GF-D8 (cell line): Measurements from ENCODE around the gene ZNF25.
"Not testable (repeated sequence)": the region's sequence is repeated elsewhere in the genome, so short reads cannot be mapped to it uniquely, and the experiment has no call there.

Experiments
- DNase-seq: peaks from one replicate; lab custom pipeline; 2025; lab: John Stamatoyannopoulos, UW

ZNF25 gene

GRCh38 chr10:37976091-37976879 is at the start of gene ZNF25:
Gene ZNF25 (minus strand): TSS chr10:37976647. CDS start chr10:37971722, 4,925 bp downstream.
- DNase-seq = peak; percentile 97

GRCh38 chr10:38025283-38025682 is 48.8 kb upstream of the ZNF25 start:
- DNase-seq = peak; percentile 10

DNA sequence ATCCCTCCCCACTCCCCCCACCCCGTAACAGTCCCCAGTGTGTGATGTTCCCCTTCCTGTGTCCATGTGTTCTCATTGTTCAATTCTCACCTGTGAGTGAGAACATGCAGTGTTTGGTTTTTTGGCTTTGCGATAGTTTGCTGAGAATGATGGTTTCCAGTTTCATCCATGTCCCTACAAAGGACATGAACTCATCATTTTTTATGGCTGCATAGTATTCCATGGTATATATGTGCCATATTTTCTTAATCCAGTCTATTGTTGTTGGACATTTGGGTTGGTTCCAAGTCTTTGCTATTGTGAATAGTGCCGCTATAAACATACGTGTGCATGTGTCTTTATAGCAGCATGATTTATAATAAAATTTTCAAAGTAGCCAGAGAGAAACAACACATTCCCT is 42.7 kb upstream of the ZNF25 start:
- not testable (repeated sequence) for DNase-seq

- DNase-seq = no peak
Measured at GRCh38 chr10:38016354-38016753, 39.9 kb upstream of the ZNF25 start.

DNA sequence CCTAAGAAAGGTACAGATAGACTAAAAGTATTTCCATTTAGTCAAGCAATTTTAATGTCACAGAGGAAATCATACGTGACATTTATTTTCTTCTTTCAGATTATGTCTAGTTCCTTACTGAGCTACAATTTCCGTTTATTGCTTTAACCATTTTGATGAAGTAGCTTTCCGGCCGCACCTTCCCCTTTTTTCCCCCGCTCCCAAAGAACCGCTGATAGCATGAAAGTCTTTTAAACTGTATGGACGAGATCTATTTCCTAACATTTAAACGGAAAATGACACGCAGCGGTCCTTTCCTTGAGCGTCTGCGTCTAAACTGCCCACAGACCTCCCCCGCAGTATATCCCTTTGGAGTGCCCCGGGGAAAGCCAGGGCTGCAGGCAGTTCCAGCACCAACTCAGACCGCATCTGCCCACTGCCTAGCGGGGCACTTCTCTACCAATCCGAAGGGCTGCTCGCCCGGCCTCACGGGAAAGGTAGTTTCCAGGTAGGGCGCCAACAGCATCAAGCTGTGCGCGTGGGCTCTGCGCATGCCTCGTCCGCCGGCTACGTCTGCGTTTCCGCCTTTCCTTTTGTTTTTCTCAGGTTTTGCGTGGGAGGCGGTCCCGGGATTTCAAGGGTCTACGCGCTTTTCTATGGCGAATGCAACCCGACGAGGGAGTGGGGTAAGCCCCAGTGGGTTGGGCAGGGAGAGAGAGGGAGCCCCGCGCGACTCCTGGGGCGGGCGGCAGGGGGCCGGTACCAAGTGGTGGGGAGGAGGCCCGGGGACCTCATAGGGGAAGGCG is 33.9 kb upstream of the ZNF25 start, which contains the start of gene ZNF33A:
Gene ZNF33A (plus strand): TSS at position 557 of the 785 bp plus-strand sequence. CDS start 1,667 bp downstream, outside the sequence.
- DNase-seq = peak; percentile 91

DNA sequence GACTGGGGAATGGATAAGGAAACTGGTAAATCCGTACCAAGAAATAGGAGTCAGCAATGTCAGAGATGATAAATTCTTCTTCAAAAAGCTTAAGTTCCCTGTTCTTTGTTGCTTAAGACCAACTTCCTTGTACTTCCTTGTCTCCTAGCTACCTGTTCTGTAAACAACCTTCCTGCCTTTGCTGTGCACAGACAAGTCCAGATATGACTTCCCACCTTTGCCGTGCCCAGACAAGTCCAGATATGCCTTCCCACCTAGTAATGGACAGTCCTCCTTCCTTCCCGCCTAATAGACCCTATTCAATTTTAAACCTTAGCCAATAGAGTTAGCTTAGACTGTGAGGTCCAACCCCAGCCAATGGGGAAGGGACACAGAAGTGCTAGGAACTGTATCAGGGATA is 31.5 kb upstream of the ZNF25 start:
- DNase-seq = peak; percentile 31

- no peak for DNase-seq
Measured at GRCh38 chr10:38007551-38007950, 31.1 kb upstream of the ZNF25 start.

DNA sequence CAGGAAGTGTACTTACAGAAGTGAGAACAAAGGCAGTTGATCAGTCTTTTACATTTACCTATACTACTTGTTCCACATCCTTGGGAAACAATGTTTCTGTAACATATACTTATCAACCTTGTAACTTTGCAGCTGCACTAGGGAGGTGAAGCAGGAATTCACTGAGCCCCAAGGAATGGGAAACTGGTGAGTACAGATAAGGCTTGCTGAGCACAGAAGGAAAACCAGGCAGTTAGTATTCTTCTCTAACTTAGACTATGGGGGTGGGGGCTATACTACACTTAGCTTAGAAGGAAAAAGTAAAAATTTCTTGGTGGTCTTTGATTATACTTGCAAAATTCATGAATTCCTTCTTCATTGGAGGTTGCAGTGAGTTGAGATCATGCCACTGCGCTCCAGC is 27.1 kb upstream of the ZNF25 start:
- DNase-seq = no peak

DNA sequence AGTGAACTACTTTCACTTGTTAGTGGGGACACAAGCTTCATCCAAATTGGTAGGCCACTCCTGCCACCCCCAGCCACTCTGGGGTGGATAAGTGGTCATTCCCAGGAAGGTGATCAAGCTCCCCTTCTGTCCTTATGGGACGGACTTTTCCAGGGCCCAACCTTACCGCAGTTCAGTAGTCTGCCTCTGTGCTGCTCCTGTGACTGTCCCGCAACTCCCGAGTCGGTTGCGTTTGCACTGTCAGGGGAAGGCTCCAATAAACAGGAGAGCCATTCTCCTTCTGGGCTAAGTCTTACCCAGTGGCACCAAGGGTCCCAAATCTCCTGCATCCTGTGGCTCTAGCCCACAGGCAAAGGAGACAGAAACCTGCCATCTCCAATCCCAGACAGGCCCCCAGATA is 26.6 kb upstream of the ZNF25 start:
- DNase-seq = no peak

GRCh38 chr10:38000474-38000873 is 24.0 kb upstream of the ZNF25 start:
- not testable (repeated sequence) for DNase-seq

- DNase-seq = not testable (repeated sequence)
Measured at GRCh38 chr10:37998920-37999319, 22.5 kb upstream of the ZNF25 start.

DNA sequence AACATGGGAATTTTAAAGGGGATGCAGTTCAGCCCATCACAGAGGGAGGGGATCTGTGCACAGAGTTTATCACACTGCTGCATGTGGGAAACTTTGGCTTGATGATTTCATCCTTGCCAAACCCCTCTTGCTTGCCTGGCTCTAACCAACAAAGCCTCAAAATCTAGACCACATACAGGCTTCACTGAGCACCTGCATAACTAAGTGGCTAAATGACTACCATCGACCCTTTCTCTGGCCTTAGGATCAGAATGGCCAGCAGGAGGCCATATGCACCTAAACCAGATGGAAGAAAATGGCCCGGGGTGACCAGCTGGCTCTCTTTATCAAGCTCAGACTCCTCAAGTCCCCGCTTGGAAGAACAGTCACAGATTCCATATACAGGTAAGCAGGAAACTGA is 15.6 kb upstream of the ZNF25 start:
- DNase-seq = no peak

- DNase-seq = no peak
Measured at GRCh38 chr10:37991655-37992054, 15.2 kb upstream of the ZNF25 start.

- no peak for DNase-seq
Measured at GRCh38 chr10:37976880-37977203, 395 bp upstream of the ZNF25 start.

- no peak for DNase-seq
Measured at GRCh38 chr10:37975401-37975991, 951 bp downstream of the ZNF25 start.

GRCh38 chr10:37972396-37972795 is 4.1 kb downstream of the ZNF25 start:
- DNase-seq = no peak

DNA sequence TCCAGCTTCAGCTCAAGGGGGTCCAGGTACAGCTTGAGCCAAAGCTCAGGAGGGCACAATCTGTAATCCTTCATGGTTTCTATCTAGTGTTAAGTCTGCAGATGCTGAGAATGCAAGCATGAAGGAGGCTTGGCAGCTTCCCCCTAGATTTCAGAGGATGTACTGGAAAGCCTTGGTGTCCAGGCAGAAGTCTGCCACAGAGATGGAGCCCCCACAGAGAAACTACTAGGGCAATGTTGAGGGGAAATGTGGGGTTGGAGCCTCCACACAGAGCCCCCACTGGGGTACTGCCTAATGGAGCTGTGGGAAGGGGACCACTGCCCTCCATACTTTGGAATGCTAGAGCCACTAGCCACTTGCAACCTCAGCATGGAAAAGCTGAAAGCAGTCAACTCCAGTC is 11.4 kb downstream of the ZNF25 start:
- no peak for DNase-seq

- no peak for DNase-seq
Measured at GRCh38 chr10:37960591-37961137, 15.8 kb downstream of the ZNF25 start.

GRCh38 chr10:37957841-37958240 is 18.6 kb downstream of the ZNF25 start:
- no peak for DNase-seq

GRCh38 chr10:37952926-37953325 is 23.5 kb downstream of the ZNF25 start:
- DNase-seq = no peak

- no peak for DNase-seq
Measured at GRCh38 chr10:37952043-37952755, 24.2 kb downstream of the ZNF25 start.

DNA sequence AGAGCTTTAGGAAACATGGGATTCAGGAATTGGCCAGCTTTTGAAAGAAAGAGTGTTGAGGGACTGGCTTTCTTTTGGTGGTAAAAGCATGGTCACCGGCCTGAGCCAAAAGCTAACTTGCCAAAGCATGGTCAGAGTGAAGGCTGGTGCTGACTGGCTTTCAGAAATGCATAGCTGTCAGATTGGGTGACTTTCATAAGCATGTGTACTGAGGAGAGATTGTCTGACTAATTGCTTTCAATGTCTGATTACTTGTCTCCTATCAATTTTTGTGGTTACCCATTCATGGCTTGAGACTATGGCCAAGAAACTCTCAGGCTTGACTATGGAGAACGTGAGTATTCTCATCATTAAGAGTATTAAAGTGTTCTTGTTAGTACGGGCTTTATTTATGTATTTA is 28.2 kb downstream of the ZNF25 start:
- no peak for DNase-seq
